Ectodermal cell (in vitro differentiated cells): Measurements from ENCODE around the gene MED10.
"Not testable (repeated sequence)": the region's sequence is repeated elsewhere in the genome, so short reads cannot be mapped to it uniquely, and the experiment has no call there.

ENCODE experiments used
- H3K27ac ChIP-seq: 2 replicates; pipeline ENCODE4 v1.7.0; 2013; ENCODE audit warnings: mild to moderate bottlenecking, low read depth, low read length; ENCODE audit not compliant: insufficient read depth, poor library complexity, severe bottlenecking
- H3K27me3 ChIP-seq: 2 replicates; pipeline ENCODE4 v1.7.0; 2013; ENCODE audit warnings: mild to moderate bottlenecking, low read length; ENCODE audit not compliant: insufficient read depth, control insufficient read depth, poor library complexity, severe bottlenecking
- H3K36me3 ChIP-seq: one replicate; pipeline ENCODE4 v1.7.0; 2013; ENCODE audit warnings: low read length; ENCODE audit not compliant: control insufficient read depth, insufficient read depth
- H3K4me1 ChIP-seq: one replicate; pipeline ENCODE4 v1.7.0; 2013; ENCODE audit warnings: low read length; ENCODE audit not compliant: control insufficient read depth, insufficient read depth
- H3K4me3 ChIP-seq: 2 replicates; pipeline ENCODE4 v1.7.0; 2013; ENCODE audit warnings: low read depth, low read length, control low read depth; ENCODE audit not compliant: insufficient read depth
- H3K9me3 ChIP-seq: 2 replicates; pipeline ENCODE4 v1.7.0; 2013; ENCODE audit warnings: mild to moderate bottlenecking, low read length, moderate library complexity; ENCODE audit not compliant: control insufficient read depth
- WGBS, 2 experiments: methylation state at CpG; one replicate each; pipeline ENCODE4 v1.1.7; 2013; ENCODE audit warnings: missing lambda C conversion rate in 2 of 2; 5-methylcytosine and 5-hydroxymethylcytosine counted together

The MED10 gene

DNA sequence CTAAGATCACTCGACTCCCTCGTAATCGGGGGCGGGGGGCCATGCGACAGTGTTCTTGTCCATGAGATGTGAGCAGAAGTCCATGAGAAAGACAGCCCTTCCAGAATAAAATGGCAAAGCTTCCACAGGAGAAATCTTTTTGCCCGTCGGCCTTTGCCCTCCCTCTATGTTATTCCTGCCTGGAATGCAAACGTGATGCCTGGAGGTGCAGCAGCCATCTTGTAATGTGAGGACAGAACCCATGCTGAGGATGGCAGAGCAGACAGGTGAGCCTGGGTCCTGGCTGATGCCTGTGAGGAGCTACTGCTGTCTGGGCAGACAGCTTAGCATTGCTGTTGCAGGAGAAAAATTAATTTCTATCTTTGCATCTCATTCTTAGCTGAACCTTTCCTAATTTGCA, 17.2 kb downstream of the MED10 start:
- Histone ChIP-seq H3K9me3 (no peaks in the 10 kb centered on the region), H3K4me1 (no peaks in the 10 kb centered on the region), H3K27ac (no peak overlapping the region), H3K36me3 (no peaks in the 10 kb centered on the region), H3K27me3 (no peaks in the 10 kb centered on the region), H3K4me3 (no peak overlapping the region)
- 81 to 84% methylated on average over 8 of the region's 8 CpGs for WGBS, 2 experiments

DNA sequence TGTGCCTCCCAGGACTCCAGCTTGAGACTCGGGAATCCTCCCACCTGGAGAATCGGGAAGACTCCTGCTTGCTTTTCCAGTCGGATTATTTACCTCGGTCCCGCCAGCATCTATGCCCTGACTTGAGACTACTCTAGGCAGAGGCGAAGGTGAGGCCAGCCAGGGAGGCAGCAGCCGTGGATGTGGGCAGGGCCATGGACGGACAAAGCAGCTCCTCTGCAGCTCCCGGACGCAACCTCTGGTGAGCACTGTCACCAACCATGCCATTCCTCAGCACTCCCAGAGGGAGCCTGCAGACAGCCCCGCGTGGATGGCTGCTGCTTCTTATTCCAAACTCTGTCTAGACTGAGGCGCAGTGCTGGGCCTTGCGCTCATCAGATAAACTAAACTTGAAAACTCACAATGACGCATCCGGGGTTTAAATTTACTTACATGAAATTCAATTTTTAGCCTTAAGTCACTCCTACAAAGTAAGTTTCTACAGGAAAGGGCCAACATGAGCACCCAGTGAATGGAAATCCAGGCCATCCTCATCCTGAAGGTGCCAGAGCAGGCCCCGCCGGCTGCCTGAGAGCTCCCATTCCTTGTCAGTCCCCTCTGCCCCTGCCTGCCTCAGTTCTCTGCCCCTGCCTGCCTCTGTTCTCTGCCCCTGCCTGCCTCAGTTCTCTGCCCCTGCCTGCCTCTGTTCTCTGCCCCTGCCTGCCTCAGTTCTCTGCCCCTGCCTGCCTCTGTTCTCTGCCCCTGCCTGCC, 17.8 kb downstream of the MED10 start:
- no peak overlapping the region for H3K27ac ChIP-seq
- 75 to 81% methylated on average over 18 of the region's 18 CpGs for WGBS, 2 experiments
- no peaks in the 10 kb centered on the region for H3K4me1 ChIP-seq
- no peaks in the 10 kb centered on the region for H3K36me3 ChIP-seq
- H3K27me3 ChIP-seq, result no peaks in the 10 kb centered on the region
- no peak overlapping the region for H3K4me3 ChIP-seq
- no peaks in the 10 kb centered on the region for H3K9me3 ChIP-seq

- Histone ChIP-seq H3K36me3 (no peaks in the 10 kb centered on the region), H3K27ac (no peak overlapping the region), H3K9me3 (no peaks in the 10 kb centered on the region), H3K4me1 (no peaks in the 10 kb centered on the region), H3K4me3 (no peak overlapping the region), H3K27me3 (no peaks in the 10 kb centered on the region)
- WGBS, 2 experiments, result 82 to 83% methylated on average over 16 of the region's 16 CpGs
Measured at GRCh38 chr5:6359555-6360322, 18.6 kb downstream of the MED10 start.

DNA sequence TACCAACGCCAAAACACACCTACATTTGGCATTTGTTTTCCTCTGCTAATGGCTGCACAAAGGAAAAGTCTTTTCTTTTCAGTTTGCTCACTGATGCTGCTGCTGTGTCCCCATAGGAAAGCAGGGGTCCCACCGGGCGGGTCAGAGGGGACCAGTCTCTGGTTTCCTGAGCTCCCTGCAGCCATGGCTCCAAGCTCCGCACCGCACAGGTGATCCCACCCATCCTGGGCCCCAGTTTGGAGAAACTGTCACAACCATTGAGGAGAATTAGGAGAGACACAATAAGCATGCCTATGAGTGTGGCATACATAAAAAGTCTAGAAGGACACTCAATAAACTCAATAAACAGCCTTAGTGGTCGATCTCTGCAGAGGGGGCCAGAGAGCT, 19.9 kb downstream of the MED10 start:
- no peaks in the 10 kb centered on the region for H3K4me1 ChIP-seq
- 90 to 91% methylated on average over 6 of the region's 6 CpGs for WGBS, 2 experiments
- H3K27ac ChIP-seq, result no peak overlapping the region
- H3K9me3 ChIP-seq, result no peaks in the 10 kb centered on the region
- no peaks in the 10 kb centered on the region for H3K36me3 ChIP-seq
- H3K4me3 ChIP-seq, result no peak overlapping the region
- no peaks in the 10 kb centered on the region for H3K27me3 ChIP-seq

- H3K36me3 ChIP-seq, H3K27ac ChIP-seq, H3K9me3 ChIP-seq, H3K4me3 ChIP-seq, H3K4me1 ChIP-seq, H3K27me3 ChIP-seq: not testable (repeated sequence)
- 88% methylated on average over 8 of the region's 8 CpGs for WGBS, 2 experiments
Measured at GRCh38 chr5:6357817-6358433, 20.4 kb downstream of the MED10 start.

- H3K27ac ChIP-seq, result no peak overlapping the region
- WGBS, 2 experiments, result 92 to 93% methylated on average over 15 of the region's 16 CpGs
- H3K27me3 ChIP-seq, result no peaks in the 10 kb centered on the region
- H3K4me3 ChIP-seq, result no peak overlapping the region
- peaks cover 1% of the 10 kb centered on the region for H3K4me1 ChIP-seq
- H3K36me3 ChIP-seq, result no peaks in the 10 kb centered on the region
- no peaks in the 10 kb centered on the region for H3K9me3 ChIP-seq
Measured at GRCh38 chr5:6356578-6357164, 21.7 kb downstream of the MED10 start.

- Histone ChIP-seq H3K4me1 (peaks cover 13% of the 10 kb centered on the region), H3K27me3 (no peaks in the 10 kb centered on the region), H3K27ac (no peak overlapping the region), H3K9me3 (no peaks in the 10 kb centered on the region), H3K4me3 (no peak overlapping the region), H3K36me3 (no peaks in the 10 kb centered on the region)
- WGBS, 2 experiments, result 87 to 88% methylated on average over 6 of the region's 6 CpGs
Measured at GRCh38 chr5:6355294-6355693, 23.1 kb downstream of the MED10 start.

DNA sequence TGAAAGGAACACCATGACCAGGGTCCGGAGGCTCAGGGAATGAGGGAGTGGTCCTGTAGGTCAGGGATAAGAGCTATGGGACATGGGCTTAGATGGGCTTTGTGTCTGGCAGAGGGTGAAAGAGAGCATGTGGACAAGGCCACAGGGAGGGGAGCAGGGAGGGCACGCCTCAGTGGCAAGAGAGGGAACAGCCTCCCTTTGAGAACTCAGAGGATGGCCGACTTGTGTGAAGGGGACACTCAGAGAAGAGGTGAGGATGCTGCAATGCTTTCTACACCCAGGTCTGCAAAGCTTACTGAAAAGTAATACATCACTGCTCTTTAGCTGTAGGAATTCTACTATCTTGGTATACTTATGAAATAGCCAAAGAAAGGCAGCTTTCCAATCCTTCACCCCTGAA, 23.5 kb downstream of the MED10 start:
- H3K27me3 ChIP-seq, result no peaks in the 10 kb centered on the region
- H3K27ac ChIP-seq, result no peak overlapping the region
- 69 to 74% methylated on average over 3 of the region's 3 CpGs for WGBS, 2 experiments
- no peaks in the 10 kb centered on the region for H3K36me3 ChIP-seq
- H3K4me1 ChIP-seq, result peaks cover 13% of the 10 kb centered on the region
- H3K4me3 ChIP-seq, result no peak overlapping the region
- H3K9me3 ChIP-seq, result no peaks in the 10 kb centered on the region

GRCh38 chr5:6353602-6354302, 24.6 kb downstream of the MED10 start:
- Histone ChIP-seq H3K27me3 (no peaks in the 10 kb centered on the region), H3K36me3 (no peaks in the 10 kb centered on the region), H3K27ac (no peak overlapping the region), H3K4me3 (no peak overlapping the region), H3K4me1 (peaks cover 13% of the 10 kb centered on the region), H3K9me3 (no peaks in the 10 kb centered on the region)
- WGBS, 2 experiments, result 86 to 88% methylated on average over 13 of the region's 13 CpGs
